Choroid plexus epithelial cell (primary cell): ENCODE measurements around the gene CPEB3.

Experiments used
- DNase-seq: peaks from one replicate; pipeline ENCODE4 v3.0.0-alpha.2; 2010; ENCODE audit warnings: low read depth
- H3K4me3 ChIP-seq: 2 replicates; pipeline ENCODE4 v1.5.1; 2011; ENCODE audit warnings: low read depth, mild to moderate bottlenecking, control low read depth, low read length, moderate library complexity
- TF ChIP-seq, protein P1 (sequence below): conservative IDR thresholded peaks from 2 replicates; pipeline ENCODE4 v1.5.1; 2011; ENCODE audit warnings: low read depth, mild to moderate bottlenecking, control low read depth, inconsistent platforms, low read length, moderate library complexity

CPEB3 gene

DNA sequence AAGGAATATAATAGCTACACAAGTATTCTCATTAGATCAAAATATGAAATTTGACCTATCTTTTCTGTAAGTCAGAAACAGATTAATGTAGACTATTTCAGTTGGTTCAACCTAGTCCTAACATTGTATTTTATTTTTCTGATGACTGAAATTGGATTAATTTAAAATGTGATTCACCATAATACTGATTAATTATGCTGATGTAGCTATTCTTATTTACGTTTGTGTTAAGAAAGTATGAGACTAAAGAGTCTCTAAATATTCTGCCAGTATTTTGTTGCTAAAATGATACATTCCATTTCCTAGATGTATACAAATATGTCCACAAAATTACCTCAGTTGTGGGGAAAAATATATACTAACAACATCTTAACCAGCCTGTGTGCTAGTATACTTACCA is 18.4 kb upstream of the CPEB3 start:
- TF ChIP-seq, protein P1, sequence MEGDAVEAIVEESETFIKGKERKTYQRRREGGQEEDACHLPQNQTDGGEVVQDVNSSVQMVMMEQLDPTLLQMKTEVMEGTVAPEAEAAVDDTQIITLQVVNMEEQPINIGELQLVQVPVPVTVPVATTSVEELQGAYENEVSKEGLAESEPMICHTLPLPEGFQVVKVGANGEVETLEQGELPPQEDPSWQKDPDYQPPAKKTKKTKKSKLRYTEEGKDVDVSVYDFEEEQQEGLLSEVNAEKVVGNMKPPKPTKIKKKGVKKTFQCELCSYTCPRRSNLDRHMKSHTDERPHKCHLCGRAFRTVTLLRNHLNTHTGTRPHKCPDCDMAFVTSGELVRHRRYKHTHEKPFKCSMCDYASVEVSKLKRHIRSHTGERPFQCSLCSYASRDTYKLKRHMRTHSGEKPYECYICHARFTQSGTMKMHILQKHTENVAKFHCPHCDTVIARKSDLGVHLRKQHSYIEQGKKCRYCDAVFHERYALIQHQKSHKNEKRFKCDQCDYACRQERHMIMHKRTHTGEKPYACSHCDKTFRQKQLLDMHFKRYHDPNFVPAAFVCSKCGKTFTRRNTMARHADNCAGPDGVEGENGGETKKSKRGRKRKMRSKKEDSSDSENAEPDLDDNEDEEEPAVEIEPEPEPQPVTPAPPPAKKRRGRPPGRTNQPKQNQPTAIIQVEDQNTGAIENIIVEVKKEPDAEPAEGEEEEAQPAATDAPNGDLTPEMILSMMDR, result no peak
- DNase-seq, result no peak
- no peak overlapping the region for H3K4me3 ChIP-seq

DNA sequence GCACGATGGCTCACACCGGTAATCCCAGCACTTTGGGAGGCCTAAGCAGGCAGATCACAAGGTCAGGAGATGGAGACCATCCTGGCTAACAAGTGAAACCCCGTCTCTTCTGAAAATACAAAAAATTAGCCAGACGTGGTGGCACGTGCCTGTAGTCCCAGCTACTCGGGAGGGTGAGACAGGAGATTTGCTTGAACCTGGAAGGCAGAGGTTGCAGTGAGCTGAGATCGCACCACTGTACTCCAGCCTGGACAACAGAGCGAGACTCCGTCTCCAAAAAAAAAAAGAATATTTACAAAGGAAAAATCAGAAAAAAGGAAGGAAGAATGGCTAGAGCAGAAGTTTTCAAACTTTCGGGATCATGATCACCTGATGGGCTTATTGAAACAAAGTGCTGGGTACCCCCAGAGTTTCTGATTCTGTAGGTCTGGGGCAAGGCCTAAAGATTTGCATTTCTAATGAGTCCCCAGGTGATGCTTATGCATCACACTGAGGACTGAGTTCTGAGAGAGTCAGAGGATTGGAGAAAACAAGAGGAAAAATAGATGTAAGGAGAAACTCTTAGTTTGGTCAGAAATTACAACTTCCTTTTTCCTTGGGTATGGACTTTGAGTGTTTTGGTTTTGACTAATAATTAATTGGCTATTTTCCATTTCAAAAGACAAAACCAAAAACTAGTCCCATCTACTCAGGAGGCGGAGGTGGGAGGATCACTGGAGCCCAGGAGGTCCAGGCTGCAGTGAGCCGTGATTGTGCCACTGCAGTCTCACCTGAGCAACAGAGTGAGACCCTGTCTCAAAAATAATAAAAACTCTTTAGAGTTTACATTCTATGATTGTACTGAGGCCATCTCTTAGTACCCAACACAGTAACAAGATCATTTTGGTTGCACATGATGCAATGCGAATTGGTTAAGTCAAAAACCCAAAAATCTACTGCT is 14.5 kb upstream of the CPEB3 start:
- no peak overlapping the region for H3K4me3 ChIP-seq
- TF ChIP-seq, protein P1, result no peak
- no peak for DNase-seq

DNA sequence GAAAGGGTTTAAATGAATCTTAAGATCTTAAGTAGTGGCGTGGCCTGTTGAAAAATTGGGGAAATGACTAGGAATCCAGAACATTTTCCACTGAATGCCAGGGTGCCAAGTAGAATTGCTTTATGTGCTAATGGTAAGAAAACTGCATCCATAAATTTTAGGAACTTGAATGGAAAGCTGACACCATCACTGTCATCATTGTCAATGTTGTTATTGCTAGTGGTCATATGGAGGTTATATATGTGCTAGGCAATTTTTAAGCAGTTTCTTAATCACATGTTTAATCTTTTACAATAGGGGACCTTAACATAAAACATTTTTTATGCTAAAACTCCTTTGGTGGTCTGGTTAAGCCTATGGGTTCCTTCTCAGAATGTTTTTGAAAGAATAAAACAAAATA is 13.2 kb upstream of the CPEB3 start:
- DNase-seq, result no peak
- TF ChIP-seq, protein P1, result no peak
- H3K4me3 ChIP-seq, result no peak overlapping the region

DNA sequence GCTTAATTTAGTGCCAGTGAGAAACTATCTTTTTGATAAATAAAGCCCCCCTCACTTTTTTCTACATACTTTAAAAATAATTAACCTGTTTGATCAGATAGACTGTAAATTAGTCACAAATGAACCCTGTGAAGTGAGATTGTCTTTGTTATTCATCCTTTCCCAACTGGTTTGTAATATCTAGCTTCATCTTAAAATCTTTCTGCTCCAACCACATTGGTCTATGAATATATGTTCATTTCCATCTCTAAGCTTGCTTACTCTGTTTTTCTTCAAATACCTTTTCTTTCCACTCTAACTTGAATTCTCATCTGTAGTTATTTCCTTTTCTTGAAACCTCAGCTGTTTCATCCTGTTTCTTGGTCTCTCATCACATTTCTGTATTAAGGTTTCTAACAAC is 12.2 kb upstream of the CPEB3 start:
- TF ChIP-seq, protein P1, result no peak
- no peak for DNase-seq
- no peak overlapping the region for H3K4me3 ChIP-seq

DNA sequence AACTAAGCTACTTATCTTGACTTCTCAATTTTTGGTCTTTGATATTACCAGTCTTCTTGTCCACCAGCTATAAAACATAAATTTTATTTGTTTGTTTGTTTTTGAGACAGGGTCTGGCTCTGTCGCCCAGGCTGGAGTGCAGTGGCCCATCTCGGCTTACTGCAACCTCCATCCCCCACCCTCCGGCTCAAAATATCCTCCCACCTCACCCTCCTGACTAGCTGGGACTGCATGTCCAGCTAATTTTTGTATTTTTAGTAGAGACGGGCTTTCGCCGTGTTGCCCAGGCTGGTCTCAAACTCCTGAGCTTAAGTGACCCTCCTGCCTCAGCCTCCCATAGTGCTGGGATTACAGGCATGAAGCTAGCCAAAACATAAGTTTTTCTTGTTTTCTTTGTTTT is 7.6 kb upstream of the CPEB3 start:
- H3K4me3 ChIP-seq, result no peak overlapping the region
- TF ChIP-seq, protein P1, result no peak
- DNase-seq, result no peak

DNA sequence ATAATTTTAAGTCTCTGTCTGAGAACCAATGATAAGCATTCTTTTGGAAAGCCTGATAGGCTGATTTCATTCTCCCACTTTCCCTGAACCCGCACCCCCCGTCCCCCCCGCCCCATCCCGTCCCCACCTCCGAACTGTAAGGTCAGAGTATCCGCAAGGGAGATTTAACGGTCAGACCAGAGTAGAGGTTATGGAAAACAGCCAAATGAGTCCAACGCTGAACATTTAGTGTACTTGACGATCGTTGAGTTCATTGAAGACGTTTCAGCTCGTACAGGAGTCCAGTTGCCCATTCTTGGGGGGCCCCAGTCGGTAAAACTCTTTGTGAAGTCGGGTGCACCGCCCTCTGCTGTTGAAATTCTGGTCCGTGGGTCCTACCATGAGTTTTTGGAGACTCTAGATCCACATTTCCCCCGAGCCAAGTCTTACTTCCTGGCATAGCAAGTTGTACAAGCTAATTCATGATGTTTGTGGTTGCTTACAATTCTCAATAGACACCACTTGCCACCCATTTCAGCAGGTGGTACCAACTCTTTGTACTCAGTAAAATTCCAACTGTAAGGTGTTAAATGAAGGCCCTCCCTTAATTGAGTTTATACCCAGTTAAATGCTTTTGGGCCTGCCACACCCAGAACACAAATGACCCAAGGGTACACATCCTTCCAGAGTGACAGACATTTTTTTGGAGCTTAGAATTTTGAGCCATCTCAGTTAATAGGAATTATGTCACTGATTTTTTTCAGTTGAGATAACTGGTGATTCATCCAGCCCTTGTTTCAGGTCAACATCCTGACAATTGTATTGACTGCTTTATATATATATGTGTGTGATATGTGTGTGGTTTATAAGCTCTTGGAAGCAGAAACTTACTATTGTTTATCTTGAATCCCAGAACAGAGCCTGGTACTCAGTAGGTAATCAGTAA is 1.3 kb upstream of the CPEB3 start:
- peak overlapping the region; percentile 94 for H3K4me3 ChIP-seq
- peak; percentile 73 for DNase-seq
- TF ChIP-seq, protein P1, result peak; percentile 73
